ENCODE measurements around the gene CALY. TPM values are rescaled to one million over a fixed set of nuclear protein-coding genes. Genes with fewer than 3 reads are reported as not detected.

The CALY gene
- polyA plus RNA-seq, 2 of the 4 experiments (the other 2 are of a cell fraction), result 0.30 to 0.63 TPM

GRCh38 chr10:133302230-133302629 lies 34.5 kb downstream of the CALY start:
- ATAC-seq, result peak; percentile 34 to 55; a peak in 4 of 6 replicates
- no peak for TF ChIP-seq ZC3H11A (IDR thresholded peaks at IDR 0.05)
- no peak for TF ChIP-seq EHMT2 (IDR thresholded peaks at IDR 0.05; ENCODE audit: low read depth)
- no peak for TF ChIP-seq ZSCAN20 (CRISPR knock-in tag; IDR thresholded peaks at IDR 0.05)
- no peak for TF ChIP-seq MYC (IDR thresholded peaks at IDR 0.05; ENCODE audit: borderline replicate concordance, low read length)
- TF ChIP-seq NFE2L2 (conservative IDR thresholded peaks at IDR 0.05; ENCODE audit: low read length), result no peak
- no peak for TF ChIP-seq POLR2AphosphoS2 (conservative IDR thresholded peaks at IDR 0.05; ENCODE audit: low read length)
- no peak for TF ChIP-seq RFX5 (IDR thresholded peaks at IDR 0.05)
- TF ChIP-seq POLR2A (IDR thresholded peaks at IDR 0.05; ENCODE audit: low read length), result no peak
- no peak for TF ChIP-seq MAZ (IDR thresholded peaks at IDR 0.05; ENCODE audit: borderline replicate concordance, low read depth, low read length)
- TF ChIP-seq, protein P1, sequence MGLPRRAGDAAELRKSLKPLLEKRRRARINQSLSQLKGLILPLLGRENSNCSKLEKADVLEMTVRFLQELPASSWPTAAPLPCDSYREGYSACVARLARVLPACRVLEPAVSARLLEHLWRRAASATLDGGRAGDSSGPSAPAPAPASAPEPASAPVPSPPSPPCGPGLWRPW (IDR thresholded peaks at IDR 0.05), result no peak
- no peak for TF ChIP-seq E2F6 (IDR thresholded peaks at IDR 0.05; ENCODE audit: borderline replicate concordance, low read depth)
- no peak for TF ChIP-seq EP300 (IDR thresholded peaks at IDR 0.05)
- TF ChIP-seq HDAC2 (IDR thresholded peaks at IDR 0.05), result no peak
- no peak for TF ChIP-seq FOSB (CRISPR knock-in tag; IDR thresholded peaks at IDR 0.05)
- no peak for TF ChIP-seq HOXA7 (CRISPR knock-in tag; IDR thresholded peaks at IDR 0.05)
- no peak for TF ChIP-seq CHD4 (IDR thresholded peaks at IDR 0.05; ENCODE audit: borderline replicate concordance)
- TF ChIP-seq EHF (CRISPR knock-in tag; IDR thresholded peaks at IDR 0.05), result no peak
- TF ChIP-seq MAX (IDR thresholded peaks at IDR 0.05), result no peak
- TF ChIP-seq NR3C1 (IDR thresholded peaks at IDR 0.05), result no peak
- TF ChIP-seq CEBPB (IDR thresholded peaks at IDR 0.05), result no peak
- no peak for DNase-seq (ENCODE audit: low read depth in 1 of 2, low spot score in 1 of 2)
- H3K27ac ChIP-seq, result no peak overlapping the region
- no peaks in the 10 kb centered on the region for H3K9me3 ChIP-seq
- ChIA-PET POLR2A (no interaction called here), CTCF (interaction anchor here (0.8 to 2.6 kb wide), 5 partner anchors 8 to 159 kb away, joined by 4 to 18 read pairs (median 4); no protein-coding TSS in a partner anchor)
- H3K4me3 ChIP-seq, result no peak overlapping the region
- 98% methylated on average over 5 of the region's 14 CpGs for WGBS (ENCODE audit: missing lambda C conversion rate)
- peaks cover 6% of the 10 kb centered on the region for H3K4me1 ChIP-seq
- FAIRE-seq, result no peak
- no peak overlapping the region for H3K4me2 ChIP-seq

- no peaks in the 10 kb centered on the region for H3K4me1 ChIP-seq
- no peak overlapping the region for H3K4me2 ChIP-seq
- POLR2A ChIA-PET, result no interaction called here
- no peak for DNase-seq (ENCODE audit: low read depth in 1 of 2, low spot score in 1 of 2)
- 95% methylated on average over 14 of the region's 14 CpGs for WGBS (ENCODE audit: missing lambda C conversion rate)
- ATAC-seq, result no peak
- H3K9me3 ChIP-seq, result no peaks in the 10 kb centered on the region
- H3K27ac ChIP-seq, result no peak overlapping the region
- CTCF ChIA-PET, result interaction anchor here (0.8 to 3.6 kb wide), 6 partner anchors 8 to 43 kb away, joined by 3 to 18 read pairs (median 4); no protein-coding TSS in a partner anchor
- no peak overlapping the region for H3K4me3 ChIP-seq
- no peak for FAIRE-seq
- TF ChIP-seq ELK1 (IDR thresholded peaks at IDR 0.05; ENCODE audit: low read depth, low read length) (no peak), HDAC2 (IDR thresholded peaks at IDR 0.05) (no peak), KDM1A (IDR thresholded peaks at IDR 0.05; ENCODE audit: low read depth) (no peak), RARB (CRISPR knock-in tag; IDR thresholded peaks at IDR 0.05) (no peak), ZNF302 (CRISPR knock-in tag; IDR thresholded peaks at IDR 0.05) (no peak), RFX5 (IDR thresholded peaks at IDR 0.05) (no peak), GATA3 (IDR thresholded peaks at IDR 0.05; ENCODE audit: borderline replicate concordance) (no peak), MAFK (IDR thresholded peaks at IDR 0.05; ENCODE audit: partially characterized antibody) (no peak), FOSL2 (IDR thresholded peaks at IDR 0.05) (no peak), FOSL2 (CRISPR knock-in tag; IDR thresholded peaks at IDR 0.05) (no peak), CEBPB (IDR thresholded peaks at IDR 0.05) (no peak), HOXB5 (CRISPR knock-in tag; IDR thresholded peaks at IDR 0.05) (no peak), RCOR1 (IDR thresholded peaks at IDR 0.05; ENCODE audit: low read depth, low read length) (no peak), POLR2AphosphoS2 (conservative IDR thresholded peaks at IDR 0.05; ENCODE audit: low read length) (no peak), NFE2L2 (conservative IDR thresholded peaks at IDR 0.05; ENCODE audit: low read length) (no peak), ESRRA (IDR thresholded peaks at IDR 0.05; ENCODE audit: borderline replicate concordance, low read length) (no peak)
- TF ChIP-seq, protein P2, sequence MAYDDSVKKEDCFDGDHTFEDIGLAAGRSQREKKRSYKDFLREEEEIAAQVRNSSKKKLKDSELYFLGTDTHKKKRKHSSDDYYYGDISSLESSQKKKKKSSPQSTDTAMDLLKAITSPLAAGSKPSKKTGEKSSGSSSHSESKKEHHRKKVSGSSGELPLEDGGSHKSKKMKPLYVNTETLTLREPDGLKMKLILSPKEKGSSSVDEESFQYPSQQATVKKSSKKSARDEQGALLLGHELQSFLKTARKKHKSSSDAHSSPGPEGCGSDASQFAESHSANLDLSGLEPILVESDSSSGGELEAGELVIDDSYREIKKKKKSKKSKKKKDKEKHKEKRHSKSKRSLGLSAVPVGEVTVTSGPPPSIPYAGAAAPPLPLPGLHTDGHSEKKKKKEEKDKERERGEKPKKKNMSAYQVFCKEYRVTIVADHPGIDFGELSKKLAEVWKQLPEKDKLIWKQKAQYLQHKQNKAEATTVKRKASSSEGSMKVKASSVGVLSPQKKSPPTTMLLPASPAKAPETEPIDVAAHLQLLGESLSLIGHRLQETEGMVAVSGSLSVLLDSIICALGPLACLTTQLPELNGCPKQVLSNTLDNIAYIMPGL (CRISPR knock-in tag; IDR thresholded peaks at IDR 0.05; ENCODE audit: borderline replicate concordance), result no peak
Measured at GRCh38 chr10:133299738-133300137, 37.0 kb downstream of the CALY start.
